Loucy (cell line): ENCODE results near the gene NADSYN1.

Source experiments
- H2AFZ ChIP-seq: fragments of 200-600 bp; sonication (generic); 2 replicates; pipeline ENCODE4 v1.6.0; 2016; ENCODE audit warnings: antibody characterized with exemption, mild to moderate bottlenecking, low read length, moderate library complexity
- H3F3A ChIP-seq: fragments of 200-600 bp; 2 replicates; pipeline ENCODE4 v1.6.0; 2016; ENCODE audit warnings: antibody characterized with exemption, low read depth, mild to moderate bottlenecking
- H3K27me3 ChIP-seq: fragments of 200-600 bp; sonication (generic); 2 replicates; pipeline ENCODE4 v1.6.1; 2014; ENCODE audit warnings: low read length, mild to moderate bottlenecking; ENCODE audit not compliant: insufficient read depth, poor library complexity, severe bottlenecking
- H3K36me3 ChIP-seq: fragments of 200-600 bp; sonication (generic); 2 replicates; pipeline ENCODE4 v1.6.1; 2016; ENCODE audit warnings: low read length; ENCODE audit not compliant: insufficient read depth
- H3K4me1 ChIP-seq: fragments of 200-600 bp; sonication (generic); 2 replicates; pipeline ENCODE4 v1.5.1; 2014; ENCODE audit warnings: low read length, mild to moderate bottlenecking; ENCODE audit not compliant: insufficient read depth, poor library complexity, severe bottlenecking
- H3K4me2 ChIP-seq: fragments of 200-600 bp; sonication (generic); 2 replicates; pipeline ENCODE4 v1.6.0; 2014; ENCODE audit warnings: antibody characterized with exemption, low read length, low read depth, mild to moderate bottlenecking; ENCODE audit not compliant: poor library complexity, severe bottlenecking
- H3K4me3 ChIP-seq: fragments of 200-600 bp; sonication (generic); 2 replicates; pipeline ENCODE4 v1.5.1; 2014; ENCODE audit warnings: low read length, mild to moderate bottlenecking, mixed read lengths; ENCODE audit not compliant: poor library complexity, severe bottlenecking
- H3K79me2 ChIP-seq: fragments of 200-600 bp; sonication (generic); 2 replicates; pipeline ENCODE4 v1.6.1; 2014; ENCODE audit warnings: low read length; ENCODE audit not compliant: insufficient read depth
- H3K9ac ChIP-seq: fragments of 200-600 bp; sonication (generic); 2 replicates; pipeline ENCODE4 v1.6.0; 2014; ENCODE audit warnings: mild to moderate bottlenecking, low read depth, low read length, moderate library complexity; ENCODE audit not compliant: poor library complexity, severe bottlenecking
- H3K9me2 ChIP-seq: fragments of 200-600 bp; sonication (generic); replicated peaks from 2 replicates; pipeline ENCODE4 v1.6.1; 2016; ENCODE audit warnings: low read depth, low read length, mixed read lengths
- H3K9me3 ChIP-seq: fragments of 200-600 bp; sonication (generic); 2 replicates; pipeline ENCODE4 v1.6.1; 2014; ENCODE audit warnings: mild to moderate bottlenecking, antibody characterized with exemption, low read length, low read depth; ENCODE audit not compliant: insufficient read depth
- H4K20me1 ChIP-seq: fragments of 200-600 bp; sonication (generic); 2 replicates; pipeline ENCODE4 v1.6.0; 2014; ENCODE audit warnings: antibody characterized with exemption, low read length, mild to moderate bottlenecking; ENCODE audit not compliant: insufficient read depth, poor library complexity, severe bottlenecking
- EZH2phosphoT487 ChIP-seq: fragments of 200-600 bp; IDR thresholded peaks from 2 replicates; pipeline ENCODE4 v1.6.1; 2018; ENCODE audit warnings: antibody characterized with exemption, mild to moderate bottlenecking, moderate library complexity, borderline replicate concordance
- TF ChIP-seq, protein P1 (sequence below): fragments of 200-600 bp; sonication (generic); conservative IDR thresholded peaks from 2 replicates; pipeline ENCODE4 v1.5.1; 2014; ENCODE audit warnings: mild to moderate bottlenecking, antibody characterized with exemption, low read length

The NADSYN1 gene

DNA sequence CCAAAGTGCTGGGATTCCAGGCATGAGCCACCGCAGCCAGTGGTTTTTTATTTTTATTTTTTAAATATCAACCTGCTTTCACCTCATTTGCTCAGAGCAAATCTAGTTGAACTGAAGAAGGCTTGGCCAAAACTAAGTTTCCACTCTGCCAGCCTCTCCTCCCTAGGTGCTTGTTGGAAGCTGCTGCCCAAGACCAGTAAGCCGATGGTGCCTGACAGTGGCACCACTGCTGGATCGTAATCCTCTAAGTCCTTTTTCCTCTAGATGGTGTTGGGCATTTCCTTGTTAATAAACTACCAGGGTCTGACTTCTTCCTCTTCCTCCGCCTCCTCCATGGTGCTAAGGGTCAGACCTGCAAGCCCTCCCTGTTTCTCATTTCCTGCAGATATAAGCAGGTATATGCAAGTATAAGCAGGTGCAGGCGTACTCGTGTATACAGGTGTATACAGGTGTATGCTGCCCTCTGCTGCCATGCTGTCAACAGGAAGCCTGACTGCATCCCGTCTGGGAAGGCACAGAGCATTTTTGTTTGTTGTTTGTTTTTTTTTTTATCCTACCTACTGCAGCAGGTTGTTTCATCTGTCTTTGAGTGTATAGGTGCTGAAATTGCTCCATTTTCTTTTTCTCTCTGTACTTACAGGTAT is 1.6 kb downstream of the NADSYN1 start:
- H3K27me3 ChIP-seq: no peaks in the 10 kb centered on the region
- peak overlapping the region; percentile 74 for H3K4me2 ChIP-seq
- H4K20me1 ChIP-seq: peaks cover 9% of the 10 kb centered on the region
- H3F3A ChIP-seq: peaks cover 4% of the 10 kb centered on the region; the same call in 1 of the 2 replicates
- peaks cover 39% of the 10 kb centered on the region; the same call in 1 of the 2 replicates for H3K36me3 ChIP-seq
- H3K79me2 ChIP-seq: peaks cover 62% of the 10 kb centered on the region
- H3K9ac ChIP-seq: peak overlapping the region; percentile 89
- TF ChIP-seq, protein P1, sequence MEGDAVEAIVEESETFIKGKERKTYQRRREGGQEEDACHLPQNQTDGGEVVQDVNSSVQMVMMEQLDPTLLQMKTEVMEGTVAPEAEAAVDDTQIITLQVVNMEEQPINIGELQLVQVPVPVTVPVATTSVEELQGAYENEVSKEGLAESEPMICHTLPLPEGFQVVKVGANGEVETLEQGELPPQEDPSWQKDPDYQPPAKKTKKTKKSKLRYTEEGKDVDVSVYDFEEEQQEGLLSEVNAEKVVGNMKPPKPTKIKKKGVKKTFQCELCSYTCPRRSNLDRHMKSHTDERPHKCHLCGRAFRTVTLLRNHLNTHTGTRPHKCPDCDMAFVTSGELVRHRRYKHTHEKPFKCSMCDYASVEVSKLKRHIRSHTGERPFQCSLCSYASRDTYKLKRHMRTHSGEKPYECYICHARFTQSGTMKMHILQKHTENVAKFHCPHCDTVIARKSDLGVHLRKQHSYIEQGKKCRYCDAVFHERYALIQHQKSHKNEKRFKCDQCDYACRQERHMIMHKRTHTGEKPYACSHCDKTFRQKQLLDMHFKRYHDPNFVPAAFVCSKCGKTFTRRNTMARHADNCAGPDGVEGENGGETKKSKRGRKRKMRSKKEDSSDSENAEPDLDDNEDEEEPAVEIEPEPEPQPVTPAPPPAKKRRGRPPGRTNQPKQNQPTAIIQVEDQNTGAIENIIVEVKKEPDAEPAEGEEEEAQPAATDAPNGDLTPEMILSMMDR: 0 out of 2 replicates have a peak, but pooled peaks have one; percentile 11
- TF ChIP-seq EZH2phosphoT487: no peak
- H3K9me3 ChIP-seq: no peaks in the 10 kb centered on the region
- H3K9me2 ChIP-seq: no peaks in the 10 kb centered on the region
- H3K4me3 ChIP-seq: peak overlapping the region; percentile 82
- no peak overlapping the region for H2AFZ ChIP-seq
- H3K4me1 ChIP-seq: peaks cover 37% of the 10 kb centered on the region

DNA sequence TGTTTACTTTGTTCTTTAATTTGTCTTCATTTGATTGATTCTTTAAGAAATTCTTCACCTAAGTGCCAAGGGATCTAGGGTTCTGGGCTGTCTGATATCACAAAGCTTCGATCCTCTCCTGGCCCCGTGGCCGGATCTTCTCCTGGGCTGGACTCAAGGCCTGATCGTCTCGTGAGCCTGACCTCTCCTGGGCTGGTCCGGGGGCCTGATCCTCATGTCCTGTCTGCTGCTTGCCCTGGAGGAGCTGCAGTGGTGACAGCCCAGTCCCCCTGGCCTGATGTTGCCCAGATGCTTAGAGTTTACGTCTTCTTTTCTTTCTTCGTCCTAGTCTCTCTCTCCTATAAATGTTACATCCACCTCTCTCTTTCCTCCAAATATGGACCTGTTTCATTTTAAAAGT is 3.3 kb downstream of the NADSYN1 start:
- TF ChIP-seq EZH2phosphoT487: no peak
- TF ChIP-seq, protein P1: no peak
- Histone ChIP-seq H4K20me1 (peaks cover 9% of the 10 kb centered on the region), H3K36me3 (peaks cover 47% of the 10 kb centered on the region; the same call in 1 of the 2 replicates)

DNA sequence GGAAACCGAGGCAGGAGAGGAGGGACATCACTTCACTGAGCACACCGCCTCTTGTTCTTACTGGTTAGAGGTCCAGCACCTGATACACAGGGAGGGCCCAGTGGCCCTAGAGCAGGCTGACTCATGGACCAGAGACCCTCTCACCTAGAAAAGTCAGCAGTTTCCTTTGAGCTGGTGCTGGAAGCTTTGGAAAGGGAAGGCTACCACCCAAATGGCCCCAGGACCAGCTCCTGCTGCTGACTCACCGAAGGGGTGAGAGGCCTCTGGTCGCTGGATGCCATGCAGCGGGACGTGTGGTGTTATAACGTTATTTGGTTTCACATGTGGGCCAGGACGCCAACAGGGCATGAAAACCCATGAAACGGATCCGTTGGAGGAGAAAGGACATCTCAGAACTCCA is 3.8 kb downstream of the NADSYN1 start:
- no peak for TF ChIP-seq EZH2phosphoT487
- TF ChIP-seq, protein P1: no peak
- no peak overlapping the region for H3K4me2 ChIP-seq
- H3K79me2 ChIP-seq: peaks cover 46% of the 10 kb centered on the region
- H3K9me2 ChIP-seq: no peaks in the 10 kb centered on the region
- peaks cover 21% of the 10 kb centered on the region for H3K4me1 ChIP-seq
- H3K4me3 ChIP-seq: no peak overlapping the region
- no peaks in the 10 kb centered on the region for H3K9me3 ChIP-seq
- no peaks in the 10 kb centered on the region for H3K27me3 ChIP-seq
- peaks cover 9% of the 10 kb centered on the region for H4K20me1 ChIP-seq
- H2AFZ ChIP-seq: no peak overlapping the region
- H3K9ac ChIP-seq: peak overlapping the region; percentile 16
- H3K36me3 ChIP-seq: peaks cover 50% of the 10 kb centered on the region; the same call in 1 of the 2 replicates
- H3F3A ChIP-seq: peaks cover 4% of the 10 kb centered on the region; the same call in 1 of the 2 replicates

More for the DNA sequence above, 3.3 kb downstream of the NADSYN1 start:
- Histone ChIP-seq H3K4me3 (no peak overlapping the region), H3K27me3 (no peaks in the 10 kb centered on the region), H2AFZ (no peak overlapping the region), H3K9me3 (no peaks in the 10 kb centered on the region), H3K9me2 (no peaks in the 10 kb centered on the region), H3K4me1 (peaks cover 26% of the 10 kb centered on the region), H3F3A (peaks cover 4% of the 10 kb centered on the region; the same call in 1 of the 2 replicates), H3K79me2 (peaks cover 50% of the 10 kb centered on the region), H3K9ac (peak overlapping the region; percentile 16), H3K4me2 (no peak overlapping the region)
